Measurements from ENCODE around the gene MOCOS. TPM values are rescaled to one million over a fixed set of nuclear protein-coding genes. Genes with fewer than 3 reads are reported as not detected.
A peak's percentile ranks its signal among the peaks of the same experiment; 100 is the strongest.

Gene MOCOS
- total and polyA plus RNA-seq, 2 of the 13 experiments (the other 11 are each of a cell fraction or from before 2014, with no cell fraction given): 7.7 to 15.4 TPM

DNA sequence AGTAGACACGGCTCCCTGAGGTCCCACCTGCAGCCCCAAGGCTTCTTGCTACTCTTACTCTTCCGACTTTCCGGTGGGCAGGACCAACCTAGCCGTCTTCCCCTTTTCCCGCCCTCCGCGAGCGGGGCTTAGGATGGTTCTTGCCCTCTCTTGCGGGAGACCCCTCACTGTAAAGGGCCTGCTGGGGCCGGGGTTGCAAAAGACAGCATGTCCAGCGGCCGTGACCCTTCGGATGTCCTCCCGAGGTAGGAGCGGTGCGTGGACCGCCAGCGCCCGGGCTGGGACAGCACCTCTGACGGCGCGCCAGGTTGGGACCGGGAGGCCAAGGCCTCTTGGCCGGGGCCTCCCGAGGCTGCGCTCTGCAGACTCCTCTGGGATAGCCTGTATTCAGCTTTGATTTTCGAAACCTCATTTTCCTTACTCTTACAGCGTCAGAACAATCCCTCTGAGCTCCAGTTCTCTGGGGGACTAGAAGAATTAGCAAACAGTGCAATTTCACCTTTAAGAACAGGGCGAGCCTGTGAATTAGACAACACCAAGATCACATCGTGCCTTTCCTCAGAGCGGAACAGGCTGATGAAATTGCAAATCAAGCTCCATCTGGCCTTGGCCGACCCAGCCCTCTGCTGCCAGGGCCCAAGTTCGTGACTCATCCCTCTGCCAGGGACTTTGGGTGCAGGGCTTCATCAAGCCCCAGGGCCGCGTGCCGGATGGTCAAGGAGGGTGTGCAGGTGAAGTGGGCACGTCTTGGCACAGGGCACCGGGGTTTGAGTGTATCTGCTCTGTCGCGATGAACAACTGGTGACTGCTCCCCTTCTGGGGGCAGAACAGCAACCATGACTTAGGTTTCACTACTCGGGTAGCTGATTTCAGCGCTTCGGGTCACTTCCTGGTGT lies 777 bp downstream of the MOCOS start (continued):
- TF ChIP-seq ZNF746 (CRISPR knock-in tag; IDR thresholded peaks at IDR 0.05) (peak; percentile 38; the same call in 1 of the 2 replicates), MED13 (CRISPR knock-in tag; IDR thresholded peaks at IDR 0.05) (no peak), ZBTB1 (CRISPR knock-in tag; IDR thresholded peaks at IDR 0.05; ENCODE audit: borderline replicate concordance) (no peak), ZFY (CRISPR knock-in tag; IDR thresholded peaks at IDR 0.05) (peak; percentile 57), ZNF768 (CRISPR knock-in tag; IDR thresholded peaks at IDR 0.05) (peak; percentile 24; the same call in 1 of the 2 replicates), KLF6 (CRISPR knock-in tag; IDR thresholded peaks at IDR 0.05) (0 out of 2 replicates have a peak, but pooled peaks have one; percentile 50), MED1 (CRISPR knock-in tag; IDR thresholded peaks at IDR 0.05) (peak; percentile 60; the same call in 1 of the 2 replicates), POLR2A (IDR thresholded peaks at IDR 0.05; ENCODE audit: insufficient read depth in 1 of 2, low read depth in 2 of 2, low read length in 2 of 2) (peak in 1 of 2 experiments; percentile 70; a peak in 2 of 4 replicates), GABPB1 (CRISPR knock-in tag; IDR thresholded peaks at IDR 0.05) (peak; percentile 55; the same call in 1 of the 2 replicates), CEBPB (IDR thresholded peaks at IDR 0.05; ENCODE audit: borderline replicate concordance, low read depth, low read length) (peak; percentile 52; the same call in 1 of the 2 replicates), ZNF777 (CRISPR knock-in tag; IDR thresholded peaks at IDR 0.05) (peak; percentile 77), TBX2 (CRISPR knock-in tag; IDR thresholded peaks at IDR 0.05; ENCODE audit: borderline replicate concordance) (peak; percentile 17; the same call in 1 of the 2 replicates), JUND (CRISPR knock-in tag; IDR thresholded peaks at IDR 0.05) (peak; percentile 77), ZNF567 (CRISPR knock-in tag; IDR thresholded peaks at IDR 0.05; ENCODE audit: borderline replicate concordance) (no peak), NFE2L1 (CRISPR knock-in tag; IDR thresholded peaks at IDR 0.05; ENCODE audit: borderline replicate concordance) (0 out of 2 replicates have a peak, but pooled peaks have one; percentile 75)
- TF ChIP-seq, protein P1, sequence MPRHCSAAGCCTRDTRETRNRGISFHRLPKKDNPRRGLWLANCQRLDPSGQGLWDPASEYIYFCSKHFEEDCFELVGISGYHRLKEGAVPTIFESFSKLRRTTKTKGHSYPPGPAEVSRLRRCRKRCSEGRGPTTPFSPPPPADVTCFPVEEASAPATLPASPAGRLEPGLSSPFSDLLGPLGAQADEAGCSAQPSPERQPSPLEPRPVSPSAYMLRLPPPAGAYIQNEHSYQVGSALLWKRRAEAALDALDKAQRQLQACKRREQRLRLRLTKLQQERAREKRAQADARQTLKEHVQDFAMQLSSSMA (CRISPR knock-in tag; IDR thresholded peaks at IDR 0.05): peak; percentile 72; the same call in 1 of the 2 replicates
- TF ChIP-seq, protein P2, sequence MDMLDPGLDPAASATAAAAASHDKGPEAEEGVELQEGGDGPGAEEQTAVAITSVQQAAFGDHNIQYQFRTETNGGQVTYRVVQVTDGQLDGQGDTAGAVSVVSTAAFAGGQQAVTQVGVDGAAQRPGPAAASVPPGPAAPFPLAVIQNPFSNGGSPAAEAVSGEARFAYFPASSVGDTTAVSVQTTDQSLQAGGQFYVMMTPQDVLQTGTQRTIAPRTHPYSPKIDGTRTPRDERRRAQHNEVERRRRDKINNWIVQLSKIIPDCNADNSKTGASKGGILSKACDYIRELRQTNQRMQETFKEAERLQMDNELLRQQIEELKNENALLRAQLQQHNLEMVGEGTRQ (IDR thresholded peaks at IDR 0.05; ENCODE audit: low read depth, low read length): no peak
- TF ChIP-seq, protein P2 (CRISPR knock-in tag; IDR thresholded peaks at IDR 0.05; ENCODE audit: borderline replicate concordance): no peak
- TF ChIP-seq, protein P3, sequence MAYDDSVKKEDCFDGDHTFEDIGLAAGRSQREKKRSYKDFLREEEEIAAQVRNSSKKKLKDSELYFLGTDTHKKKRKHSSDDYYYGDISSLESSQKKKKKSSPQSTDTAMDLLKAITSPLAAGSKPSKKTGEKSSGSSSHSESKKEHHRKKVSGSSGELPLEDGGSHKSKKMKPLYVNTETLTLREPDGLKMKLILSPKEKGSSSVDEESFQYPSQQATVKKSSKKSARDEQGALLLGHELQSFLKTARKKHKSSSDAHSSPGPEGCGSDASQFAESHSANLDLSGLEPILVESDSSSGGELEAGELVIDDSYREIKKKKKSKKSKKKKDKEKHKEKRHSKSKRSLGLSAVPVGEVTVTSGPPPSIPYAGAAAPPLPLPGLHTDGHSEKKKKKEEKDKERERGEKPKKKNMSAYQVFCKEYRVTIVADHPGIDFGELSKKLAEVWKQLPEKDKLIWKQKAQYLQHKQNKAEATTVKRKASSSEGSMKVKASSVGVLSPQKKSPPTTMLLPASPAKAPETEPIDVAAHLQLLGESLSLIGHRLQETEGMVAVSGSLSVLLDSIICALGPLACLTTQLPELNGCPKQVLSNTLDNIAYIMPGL (CRISPR knock-in tag; IDR thresholded peaks at IDR 0.05; ENCODE audit: borderline replicate concordance in 1 of 2, low read depth in 1 of 2): peak in 1 of 2 experiments; percentile 13; a peak in 1 of 4 replicates
- TF ChIP-seq, protein P4, sequence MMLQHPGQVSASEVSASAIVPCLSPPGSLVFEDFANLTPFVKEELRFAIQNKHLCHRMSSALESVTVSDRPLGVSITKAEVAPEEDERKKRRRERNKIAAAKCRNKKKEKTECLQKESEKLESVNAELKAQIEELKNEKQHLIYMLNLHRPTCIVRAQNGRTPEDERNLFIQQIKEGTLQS (CRISPR knock-in tag; IDR thresholded peaks at IDR 0.05): peak; percentile 54; the same call in 1 of the 2 replicates
- TF ChIP-seq, protein P5, sequence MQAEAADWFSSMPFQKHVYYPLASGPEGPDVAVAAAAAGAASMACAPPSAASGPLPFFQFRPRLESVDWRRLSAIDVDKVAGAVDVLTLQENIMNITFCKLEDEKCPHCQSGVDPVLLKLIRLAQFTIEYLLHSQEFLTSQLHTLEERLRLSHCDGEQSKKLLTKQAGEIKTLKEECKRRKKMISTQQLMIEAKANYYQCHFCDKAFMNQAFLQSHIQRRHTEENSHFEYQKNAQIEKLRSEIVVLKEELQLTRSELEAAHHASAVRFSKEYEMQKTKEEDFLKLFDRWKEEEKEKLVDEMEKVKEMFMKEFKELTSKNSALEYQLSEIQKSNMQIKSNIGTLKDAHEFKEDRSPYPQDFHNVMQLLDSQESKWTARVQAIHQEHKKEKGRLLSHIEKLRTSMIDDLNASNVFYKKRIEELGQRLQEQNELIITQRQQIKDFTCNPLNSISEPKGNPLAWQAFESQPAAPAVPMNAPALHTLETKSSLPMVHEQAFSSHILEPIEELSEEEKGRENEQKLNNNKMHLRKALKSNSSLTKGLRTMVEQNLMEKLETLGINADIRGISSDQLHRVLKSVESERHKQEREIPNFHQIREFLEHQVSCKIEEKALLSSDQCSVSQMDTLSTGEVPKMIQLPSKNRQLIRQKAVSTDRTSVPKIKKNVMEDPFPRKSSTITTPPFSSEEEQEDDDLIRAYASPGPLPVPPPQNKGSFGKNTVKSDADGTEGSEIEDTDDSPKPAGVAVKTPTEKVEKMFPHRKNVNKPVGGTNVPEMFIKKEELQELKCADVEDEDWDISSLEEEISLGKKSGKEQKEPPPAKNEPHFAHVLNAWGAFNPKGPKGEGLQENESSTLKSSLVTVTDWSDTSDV (CRISPR knock-in tag; IDR thresholded peaks at IDR 0.05): no peak
